Mucosa of rectum (tissue), 2 donors: ENCODE measurements around the gene CA9.
"Not testable (repeated sequence)": the region's sequence is repeated elsewhere in the genome, so short reads cannot be mapped to it uniquely, and the experiment has no call there.

Source experiments
- H3K27ac ChIP-seq, 2 donors: one replicate each; pipeline ENCODE4 v1.7.0; 2013; ENCODE audit warnings: inconsistent platforms in 2 of 2, low read depth in 2 of 2, low read length in 2 of 2
- H3K27me3 ChIP-seq, 2 donors: one replicate each; pipeline ENCODE4 v1.7.0; 2013; ENCODE audit warnings: low read length in 2 of 2; ENCODE audit not compliant: control insufficient read depth in 2 of 2, insufficient read depth in 2 of 2
- H3K36me3 ChIP-seq, 2 donors: one replicate each; pipeline ENCODE4 v1.7.0; 2013; ENCODE audit warnings: low read length in 2 of 2; ENCODE audit not compliant: control insufficient read depth in 2 of 2, insufficient read depth in 2 of 2
- H3K4me1 ChIP-seq, 2 donors: one replicate each; pipeline ENCODE4 v1.7.0; 2013; ENCODE audit warnings: low read length in 2 of 2, mild to moderate bottlenecking in 1 of 2; ENCODE audit not compliant: control insufficient read depth in 2 of 2, insufficient read depth in 2 of 2
- H3K4me3 ChIP-seq, 2 donors: one replicate each; pipeline ENCODE4 v1.7.0; 2013; ENCODE audit warnings: low read length in 2 of 2
- H3K9ac ChIP-seq, 2 donors: one replicate each; pipeline ENCODE4 v1.7.0; 2013; ENCODE audit warnings: low read length in 2 of 2, low read depth in 1 of 2, mild to moderate bottlenecking in 1 of 2
- H3K9me3 ChIP-seq, 2 donors: one replicate each; pipeline ENCODE4 v1.7.0; 2013; ENCODE audit warnings: low read length in 2 of 2; ENCODE audit not compliant: control insufficient read depth in 2 of 2
- donor health status: healthy.
- donor health status: Normal muscosa, but diverticular disease.

CA9 gene

GRCh38 chr9:35673132-35674024 is at the start of gene CA9:
TSS of gene CA9 (plus strand) at chr9:35673928. CDS start at chr9:35673960, 32 bp downstream.
- H3K4me3 ChIP-seq, result no peak within 1 kb of the TSS
- H3K9ac ChIP-seq, result no peak within 1 kb of the TSS
- H3K9me3 ChIP-seq, result no peaks in the 10 kb centered on the region
- no peak within 1 kb of the TSS for H3K27ac ChIP-seq
- H3K27me3 ChIP-seq, result no peaks in the 10 kb centered on the region
- H3K4me1 ChIP-seq, result peaks cover 13 to 19% of the 10 kb centered on the region in 2 donors
- H3K36me3 ChIP-seq, result no peaks in the 10 kb centered on the region

GRCh38 chr9:35627575-35627974 is 46.2 kb upstream of the CA9 start:
- no peaks in the 10 kb centered on the region for H3K4me1 ChIP-seq
- no peak overlapping the region for H3K27ac ChIP-seq
- no peak overlapping the region for H3K4me3 ChIP-seq
- H3K9me3 ChIP-seq, result no peaks in the 10 kb centered on the region
- no peaks in the 10 kb centered on the region for H3K27me3 ChIP-seq
- H3K9ac ChIP-seq, result no peak overlapping the region
- H3K36me3 ChIP-seq, result no peaks in the 10 kb centered on the region

- Histone ChIP-seq H3K36me3 (no peaks in the 10 kb centered on the region), H3K9ac (no peak overlapping the region), H3K9me3 (no peaks in the 10 kb centered on the region), H3K4me3 (no peak overlapping the region), H3K27me3 (no peaks in the 10 kb centered on the region), H3K4me1 (no peaks in the 10 kb centered on the region), H3K27ac (no peak overlapping the region)
These were observed 45.2 kb upstream of the CA9 start for GRCh38 chr9:35628389-35628991.

GRCh38 chr9:35629597-35629996 is 44.1 kb upstream of the CA9 start:
- no peaks in the 10 kb centered on the region for H3K9me3 ChIP-seq
- H3K4me1 ChIP-seq, result no peaks in the 10 kb centered on the region
- H3K36me3 ChIP-seq, result no peaks in the 10 kb centered on the region
- no peak overlapping the region for H3K27ac ChIP-seq
- no peak overlapping the region for H3K4me3 ChIP-seq
- no peak overlapping the region for H3K9ac ChIP-seq
- no peaks in the 10 kb centered on the region for H3K27me3 ChIP-seq

- H3K9ac ChIP-seq, result peak overlapping the region in 1 of 2 donors; percentile 28
- H3K27ac ChIP-seq, result peak overlapping the region; percentile 13 to 40
- H3K9me3 ChIP-seq, result no peaks in the 10 kb centered on the region
- H3K27me3 ChIP-seq, result no peaks in the 10 kb centered on the region
- no peaks in the 10 kb centered on the region for H3K36me3 ChIP-seq
- no peak overlapping the region for H3K4me3 ChIP-seq
- H3K4me1 ChIP-seq, result no peaks in the 10 kb centered on the region
These were observed 38.0 kb upstream of the CA9 start for GRCh38 chr9:35635730-35636129.

GRCh38 chr9:35636135-35636876 is 37.4 kb upstream of the CA9 start:
- peak overlapping the region in 1 of 2 donors; percentile 7 for H3K4me3 ChIP-seq
- no peak overlapping the region for H3K9ac ChIP-seq
- no peaks in the 10 kb centered on the region for H3K4me1 ChIP-seq
- H3K36me3 ChIP-seq, result no peaks in the 10 kb centered on the region
- peak overlapping the region; percentile 13 to 40 for H3K27ac ChIP-seq
- H3K27me3 ChIP-seq, result no peaks in the 10 kb centered on the region
- H3K9me3 ChIP-seq, result no peaks in the 10 kb centered on the region

- H3K4me3 ChIP-seq, H3K4me1 ChIP-seq, H3K9ac ChIP-seq, H3K9me3 ChIP-seq, H3K27ac ChIP-seq, H3K27me3 ChIP-seq, H3K36me3 ChIP-seq: not testable (repeated sequence)
These were observed 36.9 kb upstream of the CA9 start for GRCh38 chr9:35636877-35637246.

GRCh38 chr9:35637427-35637955 is 36.2 kb upstream of the CA9 start:
- H3K4me3 ChIP-seq, H3K9ac ChIP-seq, H3K9me3 ChIP-seq, H3K27ac ChIP-seq, H3K4me1 ChIP-seq, H3K36me3 ChIP-seq, H3K27me3 ChIP-seq: not testable (repeated sequence)

GRCh38 chr9:35638751-35639150 is 35.0 kb upstream of the CA9 start:
- not testable (repeated sequence) for H3K27me3 ChIP-seq

GRCh38 chr9:35639225-35639624 is 34.5 kb upstream of the CA9 start:
- H3K36me3 ChIP-seq, H3K9me3 ChIP-seq, H3K9ac ChIP-seq, H3K27me3 ChIP-seq, H3K4me1 ChIP-seq, H3K27ac ChIP-seq, H3K4me3 ChIP-seq: not testable (repeated sequence)

More at GRCh38 chr9:35638751-35639150, 35.0 kb upstream of the CA9 start:
- not testable (repeated sequence) for H3K36me3 ChIP-seq, H3K4me1 ChIP-seq, H3K9ac ChIP-seq, H3K4me3 ChIP-seq, H3K27ac ChIP-seq, H3K9me3 ChIP-seq
